GM18517 (cell line): Measurements from ENCODE around the gene CCNF.

Experiments
- ATAC-seq: cut with Tn5 transposase; IDR thresholded peaks from one replicate; pipeline ENCODE4 v1.9.1; 2021; ENCODE audit warnings: mild to moderate bottlenecking, moderate library complexity; ENCODE audit not compliant: unreplicated experiment

Gene CCNF

GRCh38 chr16:2499890-2500429 lies 70.7 kb downstream of the CCNF start:
- ATAC-seq = no peak

- ATAC-seq = no peak
Measured at GRCh38 chr16:2500430-2500917, 71.2 kb downstream of the CCNF start.

DNA sequence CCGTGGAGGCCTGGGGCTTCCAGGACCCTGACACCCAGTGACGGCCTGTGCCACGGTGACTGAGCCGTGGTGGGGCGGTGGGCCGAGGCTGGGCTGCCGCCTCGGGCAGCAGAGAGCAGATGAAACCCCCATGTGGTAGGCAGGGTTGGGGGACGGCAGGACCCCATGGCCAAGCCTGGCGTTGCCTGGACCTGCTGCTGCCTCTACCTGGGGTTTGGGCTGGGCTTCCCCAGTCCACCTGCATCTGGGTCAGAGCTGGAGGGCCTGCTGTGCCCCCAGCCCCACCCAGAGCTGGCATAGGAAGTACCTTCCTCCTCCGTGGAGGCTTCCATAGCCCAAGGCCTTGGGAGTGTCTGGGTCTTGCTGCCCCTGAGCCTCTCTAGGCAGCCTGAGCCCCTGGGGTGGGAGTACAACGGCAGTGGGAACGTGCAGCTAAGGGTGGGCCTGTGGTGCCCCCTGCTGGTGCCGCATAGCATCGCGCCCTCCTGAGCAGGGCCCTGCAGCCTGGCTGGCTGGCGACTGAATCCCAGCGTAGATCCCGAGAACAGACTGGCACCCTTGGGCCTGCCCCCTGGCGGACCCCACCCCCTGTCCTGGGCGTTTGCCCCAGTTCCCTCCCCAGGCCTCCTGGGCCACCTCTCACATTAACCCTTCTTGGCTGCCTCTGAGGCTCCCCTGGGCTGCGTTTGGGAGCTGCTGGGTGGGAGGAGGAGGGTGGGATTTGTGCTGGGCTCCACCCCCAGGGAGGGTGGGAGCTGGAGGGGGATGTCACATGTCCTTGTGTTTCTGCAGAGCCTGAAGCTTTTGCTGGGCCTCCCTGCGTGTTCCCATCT lies 71.9 kb downstream of the CCNF start:
- ATAC-seq = no peak

DNA sequence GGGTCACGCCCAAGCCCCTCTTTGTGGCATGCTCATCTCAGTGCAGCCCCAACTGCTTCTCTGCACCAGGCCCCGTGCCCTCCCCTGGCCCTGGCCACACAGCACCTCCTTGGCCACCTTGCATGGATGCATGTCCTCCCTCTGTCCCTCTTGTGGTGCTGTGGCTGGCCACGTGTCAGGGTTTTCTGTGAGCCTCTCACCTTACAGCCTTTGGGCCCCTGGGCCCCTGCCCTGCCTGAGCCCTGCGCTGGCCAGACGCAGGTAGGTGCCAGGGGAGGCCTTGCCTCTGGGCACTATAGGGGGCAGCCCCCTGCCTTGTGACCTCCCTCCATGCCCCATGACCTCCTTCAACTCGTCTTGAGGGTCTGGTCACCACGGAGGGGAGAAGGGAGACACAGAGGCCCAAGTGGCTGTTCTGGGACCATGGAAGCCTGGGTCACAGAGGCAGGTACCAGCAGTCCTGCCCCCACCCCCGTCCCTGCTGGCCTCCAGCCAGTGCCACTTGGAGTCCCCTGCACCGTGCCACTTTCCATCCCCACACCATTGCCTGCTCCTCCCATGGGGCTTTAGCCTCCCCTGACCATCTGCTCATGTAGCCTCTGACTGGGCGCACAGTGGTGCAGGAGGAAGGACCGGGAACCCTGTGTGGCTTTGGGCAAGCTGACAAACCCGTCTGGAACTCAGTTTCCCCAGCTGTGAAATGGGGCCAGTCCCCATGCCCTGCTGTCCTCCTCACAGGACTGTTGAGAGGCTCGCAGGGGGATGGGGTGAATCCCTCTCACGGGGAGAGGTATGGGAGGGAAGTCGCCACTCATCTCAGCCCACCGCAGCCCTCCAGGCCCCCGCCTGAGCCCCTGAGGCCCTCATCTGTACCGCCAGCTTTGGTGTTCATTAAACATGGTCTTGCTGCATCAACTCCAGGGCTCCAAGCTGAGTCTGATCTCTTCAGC lies 73.0 kb downstream of the CCNF start:
- ATAC-seq = no peak

- ATAC-seq = no peak
Measured at GRCh38 chr16:2505695-2506094, 76.4 kb downstream of the CCNF start.

DNA sequence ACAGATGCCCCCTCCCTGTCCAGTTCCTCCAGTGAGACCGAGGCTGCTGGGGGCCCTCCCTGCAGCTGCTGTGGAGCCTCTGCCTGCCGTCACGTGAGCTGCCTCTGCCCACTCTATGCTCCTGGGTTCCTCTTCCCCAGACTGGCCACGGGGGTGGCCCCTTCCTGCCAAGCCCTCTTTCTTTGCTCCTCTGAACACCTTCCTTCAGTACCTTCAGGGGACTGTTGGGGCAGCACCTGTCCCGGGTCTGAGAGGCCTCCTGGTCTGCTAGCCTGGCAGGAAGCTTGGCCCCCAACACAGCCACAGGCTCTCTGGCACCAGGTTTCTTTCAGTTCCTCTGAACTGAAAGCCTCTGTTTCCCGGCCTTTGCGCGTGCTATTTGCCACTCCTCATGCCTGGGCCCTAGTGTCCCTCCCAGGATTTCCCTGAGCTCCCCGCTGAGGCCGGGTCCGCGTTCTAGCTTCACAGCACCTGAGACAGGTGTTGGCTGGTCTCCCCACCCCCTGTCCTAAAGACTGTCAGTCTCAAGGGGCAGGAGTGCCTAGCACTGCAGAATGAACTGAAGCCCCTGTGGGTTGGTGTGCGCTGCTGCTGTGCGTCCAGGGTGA lies 77.9 kb downstream of the CCNF start:
- peak; percentile 60 for ATAC-seq

- ATAC-seq = no peak
Measured at GRCh38 chr16:2507665-2508064, 78.4 kb downstream of the CCNF start.
